ENCODE data around the gene NAGLU.
"Not testable (repeated sequence)": the region's sequence is repeated elsewhere in the genome, so short reads cannot be mapped to it uniquely, and the experiment has no call there.

Gene NAGLU

GRCh38 chr17:42548993-42549755 lies 13.1 kb downstream of the NAGLU start:
- Histone ChIP-seq H3K4me3 (ENCODE audit: insufficient read depth, low read length, poor library complexity, severe bottlenecking) (no peak overlapping the region), H3K9me3 (ENCODE audit: insufficient read depth, low read length) (no peaks in the 10 kb centered on the region), H2AFZ (ENCODE audit: low read depth, low read length, severe bottlenecking) (no peak overlapping the region), H3K4me2 (ENCODE audit: low read depth, low read length, poor library complexity, severe bottlenecking) (peak overlapping the region; percentile 56), H3K9me2 (replicated peaks; ENCODE audit: insufficient read depth, low read length) (no peaks in the 10 kb centered on the region), H4K20me1 (ENCODE audit: low read depth, low read length) (no peaks in the 10 kb centered on the region), H3F3A (ENCODE audit: insufficient read depth) (no peaks in the 10 kb centered on the region), H3K36me3 (ENCODE audit: low read length) (no peaks in the 10 kb centered on the region), H3K27me3 (ENCODE audit: low read length) (no peaks in the 10 kb centered on the region), H3K27ac (ENCODE audit: low read depth, low read length) (no peak overlapping the region), H3K9ac (ENCODE audit: low read length) (peak overlapping the region; percentile 62), H3K79me2 (ENCODE audit: insufficient read depth, low read length) (no peaks in the 10 kb centered on the region)
- TF ChIP-seq CTCF (IDR thresholded peaks at IDR 0.05; ENCODE audit: insufficient read depth, low read length, poor library complexity, severe bottlenecking) (no peak), EZH2phosphoT487 (conservative IDR thresholded peaks at IDR 0.05; ENCODE audit: low read length) (no peak)

GRCh38 chr17:42552736-42553135 lies 16.7 kb downstream of the NAGLU start, which contains the start of gene HSD17B1:
HSD17B1 (plus strand) TSS chr17:42552923; CDS start chr17:42552934, 11 bp downstream.
- not testable (repeated sequence) for H3K4me3 ChIP-seq (ENCODE audit: insufficient read depth, low read length, poor library complexity, severe bottlenecking); H2AFZ ChIP-seq (ENCODE audit: low read depth, low read length, severe bottlenecking); H3K27me3 ChIP-seq (ENCODE audit: low read length); H4K20me1 ChIP-seq (ENCODE audit: low read depth, low read length); H3K79me2 ChIP-seq (ENCODE audit: insufficient read depth, low read length); H3K27ac ChIP-seq (ENCODE audit: low read depth, low read length); H3K9me2 ChIP-seq (replicated peaks; ENCODE audit: insufficient read depth, low read length); H3K9me3 ChIP-seq (ENCODE audit: insufficient read depth, low read length); H3K36me3 ChIP-seq (ENCODE audit: low read length); H3F3A ChIP-seq (ENCODE audit: insufficient read depth); H3K9ac ChIP-seq (ENCODE audit: low read length)
- peak within 1 kb of the TSS; percentile 80 for H3K4me2 ChIP-seq (ENCODE audit: low read depth, low read length, poor library complexity, severe bottlenecking)

GRCh38 chr17:42553161-42553818 lies 17.2 kb downstream of the NAGLU start:
- Histone ChIP-seq H3K4me3 (ENCODE audit: insufficient read depth, low read length, poor library complexity, severe bottlenecking) (no peak overlapping the region), H3K27ac (ENCODE audit: low read depth, low read length) (no peak overlapping the region)

More at GRCh38 chr17:42553161-42553818, 17.2 kb downstream of the NAGLU start:
- Histone ChIP-seq H3K9me2 (replicated peaks; ENCODE audit: insufficient read depth, low read length) (no peaks in the 10 kb centered on the region), H3K36me3 (ENCODE audit: low read length) (no peaks in the 10 kb centered on the region), H3K79me2 (ENCODE audit: insufficient read depth, low read length) (no peaks in the 10 kb centered on the region), H3K27me3 (ENCODE audit: low read length) (no peaks in the 10 kb centered on the region), H4K20me1 (ENCODE audit: low read depth, low read length) (no peaks in the 10 kb centered on the region), H3K9ac (ENCODE audit: low read length) (no peak overlapping the region), H2AFZ (ENCODE audit: low read depth, low read length, severe bottlenecking) (no peak overlapping the region), H3K4me2 (ENCODE audit: low read depth, low read length, poor library complexity, severe bottlenecking) (no peak overlapping the region), H3K9me3 (ENCODE audit: insufficient read depth, low read length) (no peaks in the 10 kb centered on the region), H3F3A (ENCODE audit: insufficient read depth) (no peaks in the 10 kb centered on the region)
- no peak for TF ChIP-seq CTCF (IDR thresholded peaks at IDR 0.05; ENCODE audit: insufficient read depth, low read length, poor library complexity, severe bottlenecking)

Measured in SU-DHL-6 (cell line).